Stimulated activated memory B cell treated with anti-CD40 and anti-IgM and Interleukin-4, amounts not matched to agents 10 μg/mL and 1 μg/mL and 100 μg/mL, for 72 hours (primary cell): ENCODE measurements around the gene THAP4.
A peak's percentile ranks its signal among the peaks of the same experiment; 100 is the strongest.

ENCODE experiments used
- ATAC-seq: fragments of 150-1000 bp; cut with Tn5 transposase; 2 replicates; pipeline ENCODE4 v1.10.0; 2021
- H3K27ac Mint-ChIP-seq: one replicate; pipeline ENCODE4 v1.8.0; 2022; ENCODE audit warnings: mild to moderate bottlenecking, mixed read lengths
- H3K27me3 Mint-ChIP-seq: one replicate; pipeline ENCODE4 v1.8.0; 2022; ENCODE audit warnings: mixed read lengths
- H3K36me3 Mint-ChIP-seq: one replicate; pipeline ENCODE4 v1.8.0; 2022; ENCODE audit warnings: mixed read lengths
- H3K4me1 Mint-ChIP-seq: one replicate; pipeline ENCODE4 v1.8.0; 2022; ENCODE audit warnings: mixed read lengths
- H3K4me3 Mint-ChIP-seq: one replicate; pipeline ENCODE4 v1.8.0; 2022; ENCODE audit warnings: mild to moderate bottlenecking, moderate library complexity, mixed read lengths
- H3K9me3 Mint-ChIP-seq: one replicate; pipeline ENCODE4 v1.8.0; 2022; ENCODE audit warnings: mixed read lengths

THAP4 gene, protein sequence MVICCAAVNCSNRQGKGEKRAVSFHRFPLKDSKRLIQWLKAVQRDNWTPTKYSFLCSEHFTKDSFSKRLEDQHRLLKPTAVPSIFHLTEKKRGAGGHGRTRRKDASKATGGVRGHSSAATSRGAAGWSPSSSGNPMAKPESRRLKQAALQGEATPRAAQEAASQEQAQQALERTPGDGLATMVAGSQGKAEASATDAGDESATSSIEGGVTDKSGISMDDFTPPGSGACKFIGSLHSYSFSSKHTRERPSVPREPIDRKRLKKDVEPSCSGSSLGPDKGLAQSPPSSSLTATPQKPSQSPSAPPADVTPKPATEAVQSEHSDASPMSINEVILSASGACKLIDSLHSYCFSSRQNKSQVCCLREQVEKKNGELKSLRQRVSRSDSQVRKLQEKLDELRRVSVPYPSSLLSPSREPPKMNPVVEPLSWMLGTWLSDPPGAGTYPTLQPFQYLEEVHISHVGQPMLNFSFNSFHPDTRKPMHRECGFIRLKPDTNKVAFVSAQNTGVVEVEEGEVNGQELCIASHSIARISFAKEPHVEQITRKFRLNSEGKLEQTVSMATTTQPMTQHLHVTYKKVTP

DNA sequence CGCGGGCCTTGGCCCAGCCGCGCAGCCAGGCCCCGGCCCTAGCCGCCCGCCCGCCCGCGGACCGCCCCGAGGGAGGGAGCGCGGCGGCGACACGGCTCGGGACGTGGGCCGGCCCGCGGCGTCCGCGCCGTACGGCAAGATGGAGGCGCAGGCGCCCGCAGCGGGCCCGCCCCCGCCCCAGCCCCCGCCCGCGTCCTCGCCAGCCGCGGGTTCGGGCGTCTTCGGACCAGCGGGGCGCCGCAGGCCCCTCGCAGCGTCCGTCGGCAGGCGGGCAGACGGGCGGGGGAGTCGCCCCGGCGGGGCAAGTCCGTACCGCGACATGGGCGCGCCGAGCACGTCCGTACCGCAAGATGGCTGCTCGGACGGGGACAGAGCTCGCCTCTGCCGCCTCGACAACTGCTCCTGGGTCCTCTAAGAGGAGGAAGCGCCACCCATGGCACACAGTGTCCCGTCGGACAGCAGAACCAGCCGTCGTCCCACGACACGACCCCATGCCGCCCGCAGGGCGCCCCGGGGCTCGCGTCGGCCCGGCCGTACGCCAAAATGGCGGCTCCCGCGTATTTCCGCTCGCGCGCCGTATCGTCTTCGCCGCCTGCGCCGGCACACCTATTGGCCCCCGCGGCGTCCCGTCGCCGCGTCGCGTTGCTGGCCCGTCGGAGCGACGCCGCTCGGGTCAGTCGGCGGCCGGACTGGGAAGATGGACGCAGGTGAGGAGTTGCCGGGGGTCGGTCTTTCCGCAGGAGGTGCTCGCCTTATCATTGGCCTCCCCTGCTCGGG lies at the start of gene THAP4, which contains the start of gene ATG4B:
Gene THAP4 (minus strand): TSS at position 141 of the 777 bp plus-strand sequence. CDS start 141 bp downstream, outside the sequence.
Gene ATG4B (plus strand): TSS at position 676 of the 777 bp plus-strand sequence. CDS start 22 bp downstream, at position 698.
- H3K4me1 Mint-ChIP-seq, result peaks cover 67% of the 10 kb centered on the region
- no peaks in the 10 kb centered on the region for H3K9me3 Mint-ChIP-seq
- no peaks in the 10 kb centered on the region for H3K27me3 Mint-ChIP-seq
- peak within 1 kb of the TSS; percentile 93 for H3K27ac Mint-ChIP-seq
- peak within 1 kb of the TSS; percentile 90 for H3K4me3 Mint-ChIP-seq
- ATAC-seq, result peak; percentile 87
- peaks cover 29% of the 10 kb centered on the region for H3K36me3 Mint-ChIP-seq

DNA sequence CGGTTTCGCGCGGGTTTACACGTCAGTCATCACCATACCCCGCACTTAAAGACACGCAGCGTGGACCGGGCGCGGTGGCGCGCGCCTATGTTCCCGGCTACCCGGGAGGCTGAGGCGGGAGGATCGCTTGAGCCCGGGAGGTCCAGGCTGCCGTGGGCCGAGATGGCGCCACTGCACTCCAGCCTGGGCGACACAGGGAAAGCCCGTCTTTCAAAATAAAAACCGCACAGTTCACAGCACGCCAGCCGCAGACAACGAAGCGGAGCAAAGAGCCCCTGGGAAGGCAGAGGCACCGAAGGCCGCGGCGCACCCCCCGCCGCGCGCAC lies 49.3 kb upstream of the THAP4 start:
- Mint-ChIP-seq H3K27ac (peak overlapping the region; percentile 91), H3K9me3 (no peaks in the 10 kb centered on the region), H3K4me1 (peaks cover 25% of the 10 kb centered on the region), H3K36me3 (peaks cover 33% of the 10 kb centered on the region), H3K27me3 (no peaks in the 10 kb centered on the region), H3K4me3 (peak overlapping the region; percentile 83)
- ATAC-seq, result peak; percentile 32

- peaks cover 6% of the 10 kb centered on the region for H3K4me1 Mint-ChIP-seq
- H3K27ac Mint-ChIP-seq, result no peak overlapping the region
- ATAC-seq, result no peak
- peaks cover 58% of the 10 kb centered on the region for H3K36me3 Mint-ChIP-seq
- no peaks in the 10 kb centered on the region for H3K9me3 Mint-ChIP-seq
- no peak overlapping the region for H3K4me3 Mint-ChIP-seq
- no peaks in the 10 kb centered on the region for H3K27me3 Mint-ChIP-seq
These were observed 44.1 kb upstream of the THAP4 start for GRCh38 chr2:241680827-241681599.

- H3K27me3 Mint-ChIP-seq, result no peaks in the 10 kb centered on the region
These were observed 43.1 kb upstream of the THAP4 start for GRCh38 chr2:241680044-241680443.

GRCh38 chr2:241678784-241679540 lies 42.0 kb upstream of the THAP4 start:
- no peak for ATAC-seq
- Mint-ChIP-seq H3K36me3 (peaks cover 55% of the 10 kb centered on the region), H3K9me3 (no peaks in the 10 kb centered on the region), H3K27me3 (no peaks in the 10 kb centered on the region), H3K4me1 (no peaks in the 10 kb centered on the region), H3K4me3 (no peak overlapping the region), H3K27ac (no peak overlapping the region)

More at GRCh38 chr2:241680044-241680443, 43.1 kb upstream of the THAP4 start:
- no peak for ATAC-seq
- H3K4me3 Mint-ChIP-seq, result no peak overlapping the region
- no peaks in the 10 kb centered on the region for H3K4me1 Mint-ChIP-seq
- H3K36me3 Mint-ChIP-seq, result peaks cover 63% of the 10 kb centered on the region
- H3K27ac Mint-ChIP-seq, result no peak overlapping the region
- no peaks in the 10 kb centered on the region for H3K9me3 Mint-ChIP-seq

- H3K27me3 Mint-ChIP-seq, result no peaks in the 10 kb centered on the region
- H3K4me3 Mint-ChIP-seq, result no peak overlapping the region
- no peak overlapping the region for H3K27ac Mint-ChIP-seq
- peaks cover 57% of the 10 kb centered on the region for H3K36me3 Mint-ChIP-seq
- no peak for ATAC-seq
- H3K9me3 Mint-ChIP-seq, result no peaks in the 10 kb centered on the region
- peaks cover 5% of the 10 kb centered on the region for H3K4me1 Mint-ChIP-seq
These were observed 41.3 kb upstream of the THAP4 start for GRCh38 chr2:241678307-241678706.

DNA sequence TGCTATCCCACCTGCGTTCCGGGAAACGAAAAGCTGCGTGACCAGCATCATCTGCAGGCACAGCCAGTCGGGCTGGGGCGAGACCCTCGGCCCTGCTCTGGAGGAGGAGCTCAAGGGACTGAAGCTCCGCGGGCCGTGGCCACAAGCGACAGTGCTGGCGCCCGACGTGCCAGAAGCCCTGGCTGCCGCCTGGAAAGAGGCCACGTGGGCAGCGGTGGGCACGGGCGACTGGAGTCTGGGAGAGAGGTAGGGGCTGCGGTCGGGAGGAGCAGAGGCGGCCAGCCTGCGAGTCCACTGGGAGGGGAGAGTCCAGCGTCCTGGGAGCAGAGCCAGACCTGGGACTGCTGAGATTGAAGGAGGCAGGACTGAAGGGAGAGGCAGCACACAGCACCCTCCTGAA lies 40.4 kb upstream of the THAP4 start:
- ATAC-seq, result no peak
- Mint-ChIP-seq H3K27me3 (no peaks in the 10 kb centered on the region), H3K27ac (no peak overlapping the region), H3K4me3 (no peak overlapping the region), H3K4me1 (peaks cover 14% of the 10 kb centered on the region), H3K36me3 (peaks cover 59% of the 10 kb centered on the region), H3K9me3 (no peaks in the 10 kb centered on the region)

DNA sequence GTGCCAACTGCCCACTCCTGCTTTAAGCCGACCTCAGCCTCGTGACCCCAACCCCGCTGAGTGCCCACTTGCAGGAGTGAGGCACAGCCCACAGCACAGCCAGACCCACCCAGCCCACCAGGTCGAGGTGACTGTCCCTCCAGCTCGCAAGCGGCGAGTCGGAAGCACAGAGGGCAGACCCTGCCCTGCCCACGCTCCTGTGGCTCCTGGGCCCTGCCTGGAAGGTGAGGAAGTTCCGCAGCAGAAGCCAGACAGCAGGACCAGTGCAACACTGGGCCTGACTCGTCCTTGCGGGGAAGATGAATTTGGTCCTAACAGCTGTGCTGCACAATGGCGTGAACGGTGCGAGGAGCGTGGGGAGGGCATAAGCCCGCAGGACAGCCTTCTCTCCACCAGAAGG lies 39.7 kb upstream of the THAP4 start:
- H3K27ac Mint-ChIP-seq, result no peak overlapping the region
- H3K36me3 Mint-ChIP-seq, result peaks cover 59% of the 10 kb centered on the region
- no peak for ATAC-seq
- no peaks in the 10 kb centered on the region for H3K9me3 Mint-ChIP-seq
- H3K27me3 Mint-ChIP-seq, result no peaks in the 10 kb centered on the region
- no peak overlapping the region for H3K4me3 Mint-ChIP-seq
- peaks cover 15% of the 10 kb centered on the region for H3K4me1 Mint-ChIP-seq

DNA sequence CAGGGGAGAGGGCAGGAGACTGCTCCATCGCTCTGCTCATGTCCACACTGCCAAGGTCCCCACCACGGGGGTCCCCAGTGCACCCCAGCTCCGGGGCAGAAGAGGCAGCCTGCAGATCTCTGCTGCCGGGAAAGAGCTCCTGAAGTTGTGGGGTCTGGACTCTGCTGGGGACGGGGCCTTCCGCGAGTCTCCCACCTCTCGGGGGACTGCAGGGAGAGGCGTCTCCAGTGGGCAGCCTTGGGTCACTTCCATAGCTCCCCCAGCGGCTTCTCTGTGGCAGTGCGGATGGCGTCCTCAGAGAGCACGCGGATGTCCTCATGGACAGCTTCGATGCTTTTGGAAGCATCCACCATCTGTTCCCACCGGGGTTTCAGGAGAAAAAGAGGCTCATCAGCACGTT lies 38.9 kb upstream of the THAP4 start:
- Mint-ChIP-seq H3K4me3 (no peak overlapping the region), H3K27me3 (no peaks in the 10 kb centered on the region), H3K27ac (no peak overlapping the region), H3K36me3 (peaks cover 52% of the 10 kb centered on the region), H3K9me3 (no peaks in the 10 kb centered on the region), H3K4me1 (peaks cover 15% of the 10 kb centered on the region)
- no peak for ATAC-seq

GRCh38 chr2:241673797-241674725 lies 37.1 kb upstream of the THAP4 start:
- Mint-ChIP-seq H3K9me3 (no peaks in the 10 kb centered on the region), H3K36me3 (peaks cover 53% of the 10 kb centered on the region), H3K27ac (peak overlapping the region; percentile 29), H3K27me3 (no peaks in the 10 kb centered on the region), H3K4me1 (peaks cover 15% of the 10 kb centered on the region), H3K4me3 (no peak overlapping the region)
- ATAC-seq, result no peak

DNA sequence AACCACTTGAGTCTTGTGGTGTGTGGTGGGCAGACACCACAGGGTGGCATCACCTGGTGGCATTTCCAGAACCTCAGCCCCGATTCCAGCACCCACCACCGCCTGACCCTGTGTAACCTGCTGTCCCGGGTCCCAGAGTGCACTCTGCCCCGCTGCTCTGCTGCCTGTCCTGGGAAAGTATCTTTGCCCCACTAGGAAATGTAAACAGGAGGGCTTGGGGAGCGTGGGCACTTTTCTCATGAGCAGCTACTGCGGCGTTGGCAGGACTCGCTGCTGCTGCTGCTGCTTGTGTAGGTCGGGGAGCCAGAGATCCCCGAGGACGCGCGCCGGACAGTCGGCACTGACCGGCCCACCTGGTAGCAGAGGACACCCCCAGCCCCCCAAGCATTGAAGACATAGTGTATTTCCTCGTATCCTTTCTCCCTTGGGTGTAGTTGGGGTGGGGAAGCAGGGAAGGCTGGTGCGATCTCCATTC lies 36.3 kb upstream of the THAP4 start:
- peaks cover 56% of the 10 kb centered on the region for H3K36me3 Mint-ChIP-seq
- H3K27ac Mint-ChIP-seq, result peak overlapping the region; percentile 29
- no peaks in the 10 kb centered on the region for H3K9me3 Mint-ChIP-seq
- peaks cover 15% of the 10 kb centered on the region for H3K4me1 Mint-ChIP-seq
- no peaks in the 10 kb centered on the region for H3K27me3 Mint-ChIP-seq
- H3K4me3 Mint-ChIP-seq, result no peak overlapping the region
- no peak for ATAC-seq

- Mint-ChIP-seq H3K27ac (no peak overlapping the region), H3K4me3 (no peak overlapping the region), H3K27me3 (no peaks in the 10 kb centered on the region), H3K36me3 (peaks cover 59% of the 10 kb centered on the region), H3K4me1 (peaks cover 15% of the 10 kb centered on the region), H3K9me3 (no peaks in the 10 kb centered on the region)
- no peak for ATAC-seq
These were observed 35.6 kb upstream of the THAP4 start for GRCh38 chr2:241672243-241673188.
